ENCODE measurements around the gene REV3L. TPM values are rescaled to one million over a fixed set of nuclear protein-coding genes. Genes with fewer than 3 reads are reported as not detected.

Gene REV3L
- total RNA-seq, 1 donor from 2014 or later: 26.4 TPM

DNA sequence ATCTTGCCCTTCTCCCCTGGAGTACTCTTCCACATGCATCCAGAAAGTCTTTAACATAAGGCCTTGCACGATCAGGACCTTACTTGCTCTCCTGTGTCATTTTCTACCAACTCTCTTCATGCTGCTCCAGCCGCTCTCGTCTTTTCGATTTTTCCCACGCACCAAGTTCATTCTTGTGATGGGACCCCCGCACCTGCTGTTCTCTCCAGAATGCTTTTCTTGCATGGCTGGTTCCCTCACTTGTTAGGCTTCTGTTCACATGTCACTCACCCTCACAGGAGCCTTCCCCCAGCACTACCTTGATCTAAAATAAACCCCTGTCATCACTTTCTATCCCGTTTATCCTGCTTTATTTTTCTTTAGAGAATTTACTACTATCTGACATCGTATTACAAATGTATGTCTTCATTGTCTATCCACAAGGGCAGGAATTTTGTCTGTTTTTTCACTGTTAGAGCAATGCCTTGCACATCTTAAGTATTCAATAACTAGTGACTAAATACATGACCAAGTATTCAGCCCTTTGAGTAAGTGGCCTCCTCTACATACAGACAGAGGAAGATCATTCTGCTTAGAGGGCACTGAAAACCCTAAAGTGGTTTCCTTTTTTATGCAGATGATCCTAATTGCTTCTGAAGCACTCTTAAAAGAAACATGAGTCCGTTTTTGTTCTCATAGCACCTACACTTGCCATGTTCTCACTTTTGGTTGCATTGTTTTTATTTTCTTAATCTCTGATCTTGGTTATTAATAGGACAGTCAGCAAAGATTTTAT is 228.8 kb downstream of the REV3L start:
- Mint-ChIP-seq H3K4me1 (ENCODE audit: unreplicated experiment) (peaks cover 9% of the 10 kb centered on the region), H3K4me3 (ENCODE audit: unreplicated experiment) (no peak overlapping the region), H3K36me3 (ENCODE audit: unreplicated experiment) (no peaks in the 10 kb centered on the region), H3K9me3 (ENCODE audit: unreplicated experiment) (no peaks in the 10 kb centered on the region), H3K27me3 (ENCODE audit: unreplicated experiment) (peaks cover 36% of the 10 kb centered on the region), H3K27ac (ENCODE audit: unreplicated experiment) (no peak overlapping the region)
- DNase-seq (ENCODE audit: extremely low spot score, unreplicated experiment): no peak
- TF ChIP-seq, protein P1, sequence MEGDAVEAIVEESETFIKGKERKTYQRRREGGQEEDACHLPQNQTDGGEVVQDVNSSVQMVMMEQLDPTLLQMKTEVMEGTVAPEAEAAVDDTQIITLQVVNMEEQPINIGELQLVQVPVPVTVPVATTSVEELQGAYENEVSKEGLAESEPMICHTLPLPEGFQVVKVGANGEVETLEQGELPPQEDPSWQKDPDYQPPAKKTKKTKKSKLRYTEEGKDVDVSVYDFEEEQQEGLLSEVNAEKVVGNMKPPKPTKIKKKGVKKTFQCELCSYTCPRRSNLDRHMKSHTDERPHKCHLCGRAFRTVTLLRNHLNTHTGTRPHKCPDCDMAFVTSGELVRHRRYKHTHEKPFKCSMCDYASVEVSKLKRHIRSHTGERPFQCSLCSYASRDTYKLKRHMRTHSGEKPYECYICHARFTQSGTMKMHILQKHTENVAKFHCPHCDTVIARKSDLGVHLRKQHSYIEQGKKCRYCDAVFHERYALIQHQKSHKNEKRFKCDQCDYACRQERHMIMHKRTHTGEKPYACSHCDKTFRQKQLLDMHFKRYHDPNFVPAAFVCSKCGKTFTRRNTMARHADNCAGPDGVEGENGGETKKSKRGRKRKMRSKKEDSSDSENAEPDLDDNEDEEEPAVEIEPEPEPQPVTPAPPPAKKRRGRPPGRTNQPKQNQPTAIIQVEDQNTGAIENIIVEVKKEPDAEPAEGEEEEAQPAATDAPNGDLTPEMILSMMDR (IDR thresholded peaks at IDR 0.05): no peak

DNA sequence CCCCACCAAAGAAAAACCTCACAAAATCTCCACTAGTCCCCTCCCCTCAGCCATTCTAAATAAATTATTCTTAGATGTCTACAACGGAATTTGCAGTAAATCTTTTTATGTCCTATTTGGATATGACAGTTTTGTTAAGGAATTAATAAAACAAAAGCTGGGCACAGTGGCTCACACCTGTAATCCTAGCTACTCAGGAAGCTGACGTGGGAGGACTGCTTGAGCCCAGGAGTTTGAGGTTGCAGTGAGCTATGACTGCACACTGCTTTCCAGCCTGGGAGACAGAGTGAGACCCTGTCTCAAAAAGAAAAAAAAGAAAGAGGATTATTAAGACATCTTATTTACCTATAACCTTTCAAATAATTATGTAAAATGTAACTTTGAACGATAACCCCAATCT is 230.3 kb downstream of the REV3L start:
- H3K36me3 Mint-ChIP-seq (ENCODE audit: unreplicated experiment): no peaks in the 10 kb centered on the region
- H3K4me1 Mint-ChIP-seq (ENCODE audit: unreplicated experiment): no peaks in the 10 kb centered on the region
- no peak for DNase-seq (ENCODE audit: extremely low spot score, unreplicated experiment)
- H3K9me3 Mint-ChIP-seq (ENCODE audit: unreplicated experiment): no peaks in the 10 kb centered on the region
- TF ChIP-seq, protein P1 (IDR thresholded peaks at IDR 0.05): no peak
- no peak overlapping the region for H3K27ac Mint-ChIP-seq (ENCODE audit: unreplicated experiment)
- H3K27me3 Mint-ChIP-seq (ENCODE audit: unreplicated experiment): peaks cover 36% of the 10 kb centered on the region
- H3K4me3 Mint-ChIP-seq (ENCODE audit: unreplicated experiment): no peak overlapping the region

DNA sequence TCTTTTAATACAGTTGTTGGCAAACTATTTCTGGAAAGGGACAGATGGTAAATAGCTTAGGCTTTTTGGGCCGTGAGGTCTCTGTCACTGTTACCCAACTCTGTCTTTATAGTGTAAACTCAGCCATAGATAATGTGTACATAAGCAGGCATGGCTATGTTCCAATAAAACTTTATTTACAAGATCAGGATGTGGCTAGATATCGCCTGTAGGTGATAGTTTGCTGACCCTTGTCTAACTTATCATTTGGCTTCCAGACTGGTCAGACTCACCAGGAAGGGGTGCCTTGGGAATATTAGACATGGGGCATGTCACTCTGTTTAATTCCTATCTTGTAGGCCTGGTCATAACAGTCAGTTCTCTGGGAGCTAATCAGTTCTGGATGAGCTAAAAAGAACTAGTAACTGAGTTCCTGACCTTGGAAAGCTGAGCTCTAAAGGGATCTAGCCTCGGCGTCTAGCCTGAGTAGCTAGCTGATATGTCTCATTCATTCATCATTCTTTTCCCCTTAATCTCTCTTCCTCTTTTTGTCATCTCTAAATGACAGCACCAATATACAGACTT is 232.1 kb downstream of the REV3L start:
- H3K36me3 Mint-ChIP-seq (ENCODE audit: unreplicated experiment): no peaks in the 10 kb centered on the region
- DNase-seq (ENCODE audit: extremely low spot score, unreplicated experiment): no peak
- H3K27me3 Mint-ChIP-seq (ENCODE audit: unreplicated experiment): peaks cover 34% of the 10 kb centered on the region
- H3K27ac Mint-ChIP-seq (ENCODE audit: unreplicated experiment): no peak overlapping the region
- TF ChIP-seq, protein P1 (IDR thresholded peaks at IDR 0.05): no peak
- H3K4me3 Mint-ChIP-seq (ENCODE audit: unreplicated experiment): no peak overlapping the region
- H3K9me3 Mint-ChIP-seq (ENCODE audit: unreplicated experiment): no peaks in the 10 kb centered on the region
- no peaks in the 10 kb centered on the region for H3K4me1 Mint-ChIP-seq (ENCODE audit: unreplicated experiment)

Other genes starting within 250 kb of the REV3L start
- gene TRAF3IP2, start 122.7 kb upstream of the REV3L start, total RNA-seq: 10.5 and 12.8 TPM in 2 replicates

Data from osteocyte (in vitro differentiated cells).